IMR-90 (cell line): ENCODE data around the gene SLC10A3. TPM values are rescaled to one million over a fixed set of nuclear protein-coding genes. Genes with fewer than 3 reads are reported as not detected.

Experiments used
- ATAC-seq: fragments of 200-7000 bp; cut with Tn5 transposase; 2 replicates; pipeline ENCODE4 v1.9.1; 2020; ENCODE audit warnings: low read depth, mild to moderate bottlenecking, moderate library complexity
- BruUV-seq: library from RNA; stranded (reverse); fragments of 400-500 nt; replicated peaks from 2 replicates; lab custom pipeline; 2021; lab: Mats Ljungman, UMichigan
- CTCF ChIA-PET: fragments of 300-600 bp; formaldehyde crosslinking; extraction: SDS; loops from one replicate; lab custom pipeline; 2021; ENCODE audit warnings: antibody characterized with exemption; lab: Yijun Ruan, JAX
- POLR2A ChIA-PET: fragments of 300-600 bp; sonication (Branson Sonifier 250); formaldehyde crosslinking; loops from one replicate; lab custom pipeline; 2022; ENCODE audit warnings: antibody characterized with exemption; ENCODE audit not compliant: unreplicated experiment; lab: Charles Lee
- DNase-seq: peaks from one replicate; pipeline ENCODE4 v3.0.0; 2013
- H2AFZ ChIP-seq: replicated peaks from 2 replicates; pipeline ENCODE3; 2013; ENCODE audit warnings: low read length, mild to moderate bottlenecking; ENCODE audit not compliant: poor library complexity
- H2AK5ac ChIP-seq: 2 replicates; pipeline ENCODE4 v1.6.1; 2013; ENCODE audit warnings: low read depth, low read length, inconsistent platforms
- H2AK9ac ChIP-seq: replicated peaks from 2 replicates; pipeline ENCODE3; 2013; ENCODE audit warnings: mild to moderate bottlenecking, low read depth, low read length, moderate library complexity; ENCODE audit not compliant: poor library complexity
- H2BK120ac ChIP-seq: 2 replicates; pipeline ENCODE4 v1.6.1; 2013; ENCODE audit warnings: low read depth, low read length, inconsistent platforms
- H2BK15ac ChIP-seq: 3 replicates; pipeline ENCODE4 v1.6.1; 2013; ENCODE audit warnings: low read depth, low read length, inconsistent platforms
- H2BK20ac ChIP-seq: 2 replicates; pipeline ENCODE4 v1.6.1; 2013; ENCODE audit warnings: low read depth, mild to moderate bottlenecking, inconsistent platforms, low read length, moderate library complexity
- H2BK5ac ChIP-seq: 2 replicates; pipeline ENCODE4 v1.6.1; 2013; ENCODE audit warnings: mild to moderate bottlenecking, low read depth, low read length, inconsistent platforms; ENCODE audit not compliant: poor library complexity, severe bottlenecking
- H3K14ac ChIP-seq: replicated peaks from 2 replicates; pipeline ENCODE4 v1.6.1; 2013; ENCODE audit warnings: low read depth, low read length, inconsistent platforms
- H3K18ac ChIP-seq: 2 replicates; pipeline ENCODE4 v1.6.1; 2013; ENCODE audit warnings: low read depth, low read length, control low read depth
- H3K23ac ChIP-seq: 2 replicates; pipeline ENCODE4 v1.6.1; 2013; ENCODE audit warnings: low read depth, low read length, inconsistent platforms
- H3K27ac ChIP-seq: 2 replicates; pipeline ENCODE4 v1.5.1; 2013; ENCODE audit warnings: mild to moderate bottlenecking, control low read depth, low read length; ENCODE audit not compliant: insufficient read depth
- H3K27me3 ChIP-seq: 2 replicates; pipeline ENCODE4 v1.6.1; 2013; ENCODE audit warnings: low read length; ENCODE audit not compliant: control insufficient read depth, insufficient read depth
- H3K36me3 ChIP-seq: 2 replicates; pipeline ENCODE4 v1.6.1; 2013; ENCODE audit warnings: low read length, mixed read lengths; ENCODE audit not compliant: control insufficient read depth, insufficient read depth
- H3K4ac ChIP-seq: 2 replicates; pipeline ENCODE4 v1.6.1; 2013; ENCODE audit warnings: low read depth, low read length, inconsistent platforms
- H3K4me1 ChIP-seq: 2 replicates; pipeline ENCODE4 v1.6.1; 2013; ENCODE audit warnings: low read length, mixed read lengths; ENCODE audit not compliant: control insufficient read depth, insufficient read depth
- H3K4me2 ChIP-seq: 2 replicates; pipeline ENCODE4 v1.6.1; 2013; ENCODE audit warnings: low read depth, mild to moderate bottlenecking, control low read depth, low read length, moderate library complexity
- H3K4me3 ChIP-seq: 2 replicates; pipeline ENCODE4 v1.5.1; 2013; ENCODE audit warnings: low read depth, mild to moderate bottlenecking, control low read depth, low read length, moderate library complexity; ENCODE audit not compliant: insufficient read depth
- H3K56ac ChIP-seq: 2 replicates; pipeline ENCODE4 v1.6.1; 2013; ENCODE audit warnings: low read length, inconsistent platforms; ENCODE audit not compliant: insufficient read depth; ENCODE audit errors: extremely low read depth
- H3K79me1 ChIP-seq, 2 experiments: 2 replicates each; pipeline ENCODE4 v1.6.1; 2013; ENCODE audit warnings: low read length in 2 of 2, inconsistent platforms in 1 of 2, low read depth in 1 of 2
- H3K9ac ChIP-seq: 2 replicates; pipeline ENCODE4 v1.6.1; 2013; ENCODE audit warnings: low read depth, low read length, control low read depth
- H3K9me1 ChIP-seq: 2 replicates; pipeline ENCODE4 v1.6.1; 2013; ENCODE audit warnings: low read length, inconsistent platforms; ENCODE audit not compliant: insufficient read depth
- H3K9me3 ChIP-seq: 2 replicates; pipeline ENCODE4 v1.6.1; 2013; ENCODE audit warnings: low read length; ENCODE audit not compliant: control insufficient read depth, insufficient read depth
- H4K20me1 ChIP-seq: 2 replicates; pipeline ENCODE4 v1.6.1; 2013; ENCODE audit warnings: low read length, inconsistent platforms; ENCODE audit not compliant: insufficient read depth
- H4K5ac ChIP-seq: 2 replicates; pipeline ENCODE4 v1.6.1; 2013; ENCODE audit warnings: mild to moderate bottlenecking, low read depth, low read length, control low read depth
- H4K8ac ChIP-seq, 2 experiments: 2 replicates each; pipeline ENCODE4 v1.6.1; 2013; ENCODE audit warnings: low read depth in 2 of 2, low read length in 2 of 2, control low read depth in 1 of 2, inconsistent platforms in 1 of 2
- H4K91ac ChIP-seq: 2 replicates; pipeline ENCODE4 v1.6.1; 2013; ENCODE audit warnings: low read depth, low read length, inconsistent platforms; ENCODE audit not compliant: insufficient read depth
- BHLHE40 ChIP-seq: fragments of 150-350 bp; IDR thresholded peaks from 2 replicates; pipeline ENCODE4 v1.6.1; 2016; ENCODE audit warnings: mild to moderate bottlenecking, low read depth, low read length
- FOS ChIP-seq: fragments of 150-350 bp; IDR thresholded peaks from 2 replicates; pipeline ENCODE4 v1.6.1; 2016; ENCODE audit warnings: low read depth, low read length
- MAZ ChIP-seq: IDR thresholded peaks from 2 replicates; pipeline ENCODE4 v1.6.1; 2012; ENCODE audit warnings: low read depth, mild to moderate bottlenecking, low read length, improper control_type of control experiment, moderate library complexity, borderline replicate concordance
- MXI1 ChIP-seq: IDR thresholded peaks from 2 replicates; pipeline ENCODE4 v1.6.1; 2012; ENCODE audit warnings: low read depth, mild to moderate bottlenecking, low read length, moderate library complexity, borderline replicate concordance
- NFE2L2 ChIP-seq: fragments of 150-350 bp; IDR thresholded peaks from 2 replicates; pipeline ENCODE4 v1.6.1; 2016; ENCODE audit warnings: low read depth, mild to moderate bottlenecking, low read length
- POLR2A ChIP-seq: IDR thresholded peaks from 2 replicates; pipeline ENCODE4 v1.6.1; 2012; ENCODE audit warnings: mild to moderate bottlenecking, low read depth, low read length
- RCOR1 ChIP-seq: IDR thresholded peaks from 2 replicates; pipeline ENCODE4 v1.6.1; 2012; ENCODE audit warnings: mild to moderate bottlenecking, low read length, improper control_type of control experiment; ENCODE audit not compliant: insufficient replicate concordance
- SMC3 ChIP-seq: fragments of 150-350 bp; IDR thresholded peaks from 2 replicates; pipeline ENCODE4 v1.6.1; 2016; ENCODE audit warnings: low read depth, mild to moderate bottlenecking, antibody characterized with exemption, low read length, moderate library complexity
- WGBS, 2 experiments: methylation state at CpG; one replicate each; pipeline versions ENCODE4 v1.1.5 to v1.1.7; 2013; ENCODE audit warnings: missing lambda C conversion rate in 2 of 2; ENCODE audit not compliant: insufficient read length in 1 of 2; ENCODE audit errors: extremely low coverage in 2 of 2; 5-methylcytosine and 5-hydroxymethylcytosine counted together
- dilution Hi-C: fragments of 300-500 bp; cut with HindIII; formaldehyde crosslinking; loops from one replicate; pipeline ENCODE4 v1.14.3; 2018; ENCODE audit warnings: low sequenced_read_pairs; ENCODE audit not compliant: unreplicated experiment
- in situ Hi-C: fragments of 300-500 bp; cut with MboI; formaldehyde crosslinking; loops from 3 replicates; pipeline ENCODE4 v1.14.3; 2019; ENCODE audit warnings: low sequenced_read_pairs, inconsistent platforms, mixed read lengths
- intact Hi-C: fragments of 100-400 bp; cut with micrococcal nuclease; formaldehyde crosslinking; loops from 2 replicates; pipeline ENCODE4 v1.10.0; 2022
- polyA plus RNA-seq, 3 experiments: library from polyadenylated mRNA; depleted of rRNA; stranded (reverse); fragments of >200 nt; gene quantifications; 2 replicates each; pipeline ENCODE4 v1.2.3, GENCODE V29; 2012; ENCODE audit warnings: low replicate concordance in 1 of 3
- total RNA-seq: library from RNA; depleted of rRNA; stranded (reverse); fragments of >200 nt; gene quantifications from 2 replicates; pipeline ENCODE4 v1.2.3, GENCODE V29; 2012
- TF ChIP-seq, protein P1 (sequence below): fragments of 150-350 bp; IDR thresholded peaks from 2 replicates; pipeline ENCODE4 v1.6.1; 2017; ENCODE audit warnings: mild to moderate bottlenecking, antibody characterized with exemption, low read length, low read depth
- TF ChIP-seq, protein P2 (sequence below): conservative IDR thresholded peaks from 2 replicates; pipeline ENCODE4 v1.5.1; 2012; ENCODE audit warnings: mild to moderate bottlenecking, low read depth, low read length, improper control_type of control experiment
- TF ChIP-seq, protein P3 (sequence below): fragments of 150-350 bp; IDR thresholded peaks from 2 replicates; pipeline ENCODE4 v1.6.1; 2016; ENCODE audit warnings: low read depth, mild to moderate bottlenecking, low read length, moderate library complexity, borderline replicate concordance

The SLC10A3 gene
- total and polyA plus RNA-seq, 2 of the 4 experiments (the other 2 are of a cell fraction): 15.2 to 24.6 TPM

DNA sequence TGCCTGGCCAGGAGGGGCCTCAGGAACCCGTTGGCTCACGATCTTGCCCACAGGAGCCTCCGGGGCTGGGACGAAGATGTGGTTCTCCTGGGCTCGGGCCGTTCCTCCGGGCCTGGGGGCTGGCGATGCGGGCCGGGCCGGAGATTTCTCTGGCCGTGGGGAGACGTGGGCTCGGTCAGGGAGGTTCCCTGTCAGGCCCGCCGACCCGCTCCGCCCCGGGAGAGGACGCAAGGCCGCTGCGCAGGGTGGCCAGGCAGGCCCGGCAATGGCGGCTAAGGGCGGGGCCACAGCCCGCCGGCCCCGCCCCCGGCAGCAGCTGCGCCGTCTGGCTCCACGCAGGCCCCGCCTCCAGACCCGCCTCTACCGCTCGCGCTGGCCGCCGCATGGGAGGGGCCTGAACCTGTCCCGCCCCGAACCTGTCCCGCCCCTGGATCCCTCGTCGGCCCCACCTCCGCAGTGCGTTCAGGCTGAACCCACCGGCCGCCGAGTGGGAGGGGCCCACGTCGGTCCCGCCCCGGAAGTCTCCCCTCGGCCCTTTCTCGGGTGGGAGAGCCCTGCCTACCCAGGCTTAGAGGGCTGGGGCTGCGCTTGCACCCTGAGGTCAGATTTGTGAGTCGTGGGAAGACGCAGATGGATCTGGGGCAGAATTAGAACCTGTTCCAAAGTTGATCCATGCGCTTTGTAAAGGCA lies 25.7 kb upstream of the SLC10A3 start, which contains the start of gene FAM3A:
FAM3A (minus strand) TSS at position 267 of the 690 bp plus-strand sequence. CDS start 460 bp downstream, outside the sequence.
- H2AK5ac ChIP-seq: peak within 1 kb of the TSS; percentile 81
- ChIA-PET POLR2A (interaction anchor here (0.7 kb wide), 1 partner anchor 19 kb away, joined by 3 read pairs; no protein-coding TSS in a partner anchor), CTCF (no interaction called here)
- H3K79me1 ChIP-seq: peaks cover 8 to 12% of the 10 kb centered on the region in 2 experiments; a peak in 2 of 4 replicates
- H4K91ac ChIP-seq: peak within 1 kb of the TSS; percentile 73
- H4K20me1 ChIP-seq: no peaks in the 10 kb centered on the region
- H2BK5ac ChIP-seq: peak within 1 kb of the TSS; percentile 80
- peak within 1 kb of the TSS; percentile 87 for H3K4me3 ChIP-seq
- H3K18ac ChIP-seq: peak within 1 kb of the TSS; percentile 45
- peaks cover 8% of the 10 kb centered on the region; the same call in 1 of the 2 replicates for H3K4me1 ChIP-seq
- 39% methylated on average over 20 of the region's 59 CpGs; no CpG with 5 or more reads in 1 of the 2 experiments for WGBS, 2 experiments
- H3K4me2 ChIP-seq: peak within 1 kb of the TSS; percentile 94
- peaks cover 3% of the 10 kb centered on the region for H3K9me1 ChIP-seq
- peak within 1 kb of the TSS; percentile 68 for H3K14ac ChIP-seq
- no peaks in the 10 kb centered on the region for H3K9me3 ChIP-seq
- H3K9ac ChIP-seq: peak within 1 kb of the TSS; percentile 79
- in situ Hi-C loops (no loop called here), intact Hi-C loops (loop anchor here (2.0 kb wide), 2 partner anchors 25 to 31 kb away; partner anchors contain the start of genes G6PD, IKBKG and SLC10A3), dilution Hi-C loops (no loop called here)
- peak within 1 kb of the TSS; percentile 27 for H4K5ac ChIP-seq
- H2AK9ac ChIP-seq: peak within 1 kb of the TSS; percentile 90
- no peak within 1 kb of the TSS for H2BK15ac ChIP-seq
- H3K23ac ChIP-seq: peak within 1 kb of the TSS; percentile 78
- DNase-seq (peak; percentile 85), ATAC-seq (peak; percentile 96)
- H3K56ac ChIP-seq: peak within 1 kb of the TSS; percentile 71; the same call in 1 of the 2 replicates
- H3K4ac ChIP-seq: peak within 1 kb of the TSS; percentile 62
- peak within 1 kb of the TSS; percentile 40 to 83; a peak in 3 of 4 replicates for H4K8ac ChIP-seq
- peak within 1 kb of the TSS; percentile 85 for H2AFZ ChIP-seq
- no peaks in the 10 kb centered on the region for H3K27me3 ChIP-seq
- no peak within 1 kb of the TSS for H2BK20ac ChIP-seq
- TF ChIP-seq FOS (no peak), MAZ (no peak), RCOR1 (no peak), MXI1 (0 out of 2 replicates have a peak, but pooled peaks have one; percentile 5), BHLHE40 (no peak), NFE2L2 (no peak), POLR2A (peak; percentile 71; the same call in 1 of the 2 replicates), SMC3 (no peak)
- TF ChIP-seq, protein P1, sequence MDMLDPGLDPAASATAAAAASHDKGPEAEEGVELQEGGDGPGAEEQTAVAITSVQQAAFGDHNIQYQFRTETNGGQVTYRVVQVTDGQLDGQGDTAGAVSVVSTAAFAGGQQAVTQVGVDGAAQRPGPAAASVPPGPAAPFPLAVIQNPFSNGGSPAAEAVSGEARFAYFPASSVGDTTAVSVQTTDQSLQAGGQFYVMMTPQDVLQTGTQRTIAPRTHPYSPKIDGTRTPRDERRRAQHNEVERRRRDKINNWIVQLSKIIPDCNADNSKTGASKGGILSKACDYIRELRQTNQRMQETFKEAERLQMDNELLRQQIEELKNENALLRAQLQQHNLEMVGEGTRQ: no peak
- TF ChIP-seq, protein P2, sequence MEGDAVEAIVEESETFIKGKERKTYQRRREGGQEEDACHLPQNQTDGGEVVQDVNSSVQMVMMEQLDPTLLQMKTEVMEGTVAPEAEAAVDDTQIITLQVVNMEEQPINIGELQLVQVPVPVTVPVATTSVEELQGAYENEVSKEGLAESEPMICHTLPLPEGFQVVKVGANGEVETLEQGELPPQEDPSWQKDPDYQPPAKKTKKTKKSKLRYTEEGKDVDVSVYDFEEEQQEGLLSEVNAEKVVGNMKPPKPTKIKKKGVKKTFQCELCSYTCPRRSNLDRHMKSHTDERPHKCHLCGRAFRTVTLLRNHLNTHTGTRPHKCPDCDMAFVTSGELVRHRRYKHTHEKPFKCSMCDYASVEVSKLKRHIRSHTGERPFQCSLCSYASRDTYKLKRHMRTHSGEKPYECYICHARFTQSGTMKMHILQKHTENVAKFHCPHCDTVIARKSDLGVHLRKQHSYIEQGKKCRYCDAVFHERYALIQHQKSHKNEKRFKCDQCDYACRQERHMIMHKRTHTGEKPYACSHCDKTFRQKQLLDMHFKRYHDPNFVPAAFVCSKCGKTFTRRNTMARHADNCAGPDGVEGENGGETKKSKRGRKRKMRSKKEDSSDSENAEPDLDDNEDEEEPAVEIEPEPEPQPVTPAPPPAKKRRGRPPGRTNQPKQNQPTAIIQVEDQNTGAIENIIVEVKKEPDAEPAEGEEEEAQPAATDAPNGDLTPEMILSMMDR: no peak
- TF ChIP-seq, protein P3, sequence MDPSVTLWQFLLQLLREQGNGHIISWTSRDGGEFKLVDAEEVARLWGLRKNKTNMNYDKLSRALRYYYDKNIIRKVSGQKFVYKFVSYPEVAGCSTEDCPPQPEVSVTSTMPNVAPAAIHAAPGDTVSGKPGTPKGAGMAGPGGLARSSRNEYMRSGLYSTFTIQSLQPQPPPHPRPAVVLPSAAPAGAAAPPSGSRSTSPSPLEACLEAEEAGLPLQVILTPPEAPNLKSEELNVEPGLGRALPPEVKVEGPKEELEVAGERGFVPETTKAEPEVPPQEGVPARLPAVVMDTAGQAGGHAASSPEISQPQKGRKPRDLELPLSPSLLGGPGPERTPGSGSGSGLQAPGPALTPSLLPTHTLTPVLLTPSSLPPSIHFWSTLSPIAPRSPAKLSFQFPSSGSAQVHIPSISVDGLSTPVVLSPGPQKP: no peak
- H2BK120ac ChIP-seq: no peak within 1 kb of the TSS
- H3K36me3 ChIP-seq: no peaks in the 10 kb centered on the region; the same call in 1 of the 2 replicates
- H3K27ac ChIP-seq: peak within 1 kb of the TSS; percentile 91
- BruUV-seq: no TSS peak
